ENCODE data around the gene BORCS6.

The BORCS6 gene

DNA sequence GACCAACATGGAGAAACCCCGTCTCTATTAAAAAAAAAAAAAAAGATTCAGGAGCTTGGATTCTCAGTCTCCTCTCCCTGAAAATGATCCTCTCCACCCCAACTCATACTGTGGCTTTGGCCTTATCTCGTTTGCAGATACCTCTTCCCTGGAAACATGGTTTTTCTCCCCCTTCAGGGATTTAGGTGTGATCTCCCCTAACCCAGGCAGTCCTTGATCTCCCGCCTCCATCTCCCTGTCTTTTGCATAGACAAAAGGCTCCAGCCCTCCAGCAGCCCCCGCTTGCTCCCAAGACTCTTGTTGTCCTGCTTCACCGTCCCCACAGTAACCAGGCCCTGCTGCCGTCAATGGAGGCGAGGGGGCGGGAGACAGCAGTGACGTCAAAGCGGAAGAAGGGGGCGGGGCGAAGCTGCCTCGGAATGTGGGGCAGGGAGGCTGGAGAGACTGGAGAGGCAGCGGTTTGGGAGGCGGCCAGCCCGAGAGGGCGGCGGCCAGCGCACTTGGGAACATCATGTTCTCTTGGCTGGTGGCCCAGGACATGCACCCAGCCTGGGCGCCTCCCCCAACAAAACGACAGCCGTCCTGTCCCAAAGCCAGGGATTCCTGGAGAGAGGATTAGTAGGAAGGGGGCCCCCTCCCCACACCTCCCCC lies 35.9 kb downstream of the BORCS6 start:
- peak overlapping the region; percentile 77 for H3K4me3 ChIP-seq (ENCODE audit: low read depth, low read length)
- in situ Hi-C loops (cut with HindIII; ENCODE audit: low pct_ligation_motif_present, low sequenced_read_pairs), result no loop called here
- peaks cover 19% of the 10 kb centered on the region for H3K36me3 ChIP-seq (replicated peaks)
- no peaks in the 10 kb centered on the region for H3K27me3 ChIP-seq (replicated peaks)
- peak; percentile 99 for DNase-seq
- TF ChIP-seq, protein P1, sequence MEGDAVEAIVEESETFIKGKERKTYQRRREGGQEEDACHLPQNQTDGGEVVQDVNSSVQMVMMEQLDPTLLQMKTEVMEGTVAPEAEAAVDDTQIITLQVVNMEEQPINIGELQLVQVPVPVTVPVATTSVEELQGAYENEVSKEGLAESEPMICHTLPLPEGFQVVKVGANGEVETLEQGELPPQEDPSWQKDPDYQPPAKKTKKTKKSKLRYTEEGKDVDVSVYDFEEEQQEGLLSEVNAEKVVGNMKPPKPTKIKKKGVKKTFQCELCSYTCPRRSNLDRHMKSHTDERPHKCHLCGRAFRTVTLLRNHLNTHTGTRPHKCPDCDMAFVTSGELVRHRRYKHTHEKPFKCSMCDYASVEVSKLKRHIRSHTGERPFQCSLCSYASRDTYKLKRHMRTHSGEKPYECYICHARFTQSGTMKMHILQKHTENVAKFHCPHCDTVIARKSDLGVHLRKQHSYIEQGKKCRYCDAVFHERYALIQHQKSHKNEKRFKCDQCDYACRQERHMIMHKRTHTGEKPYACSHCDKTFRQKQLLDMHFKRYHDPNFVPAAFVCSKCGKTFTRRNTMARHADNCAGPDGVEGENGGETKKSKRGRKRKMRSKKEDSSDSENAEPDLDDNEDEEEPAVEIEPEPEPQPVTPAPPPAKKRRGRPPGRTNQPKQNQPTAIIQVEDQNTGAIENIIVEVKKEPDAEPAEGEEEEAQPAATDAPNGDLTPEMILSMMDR (IDR thresholded peaks at IDR 0.05; ENCODE audit: low read depth, low read length, missing control alignments), result no peak
- peak overlapping the region; percentile 99 for H3K27ac ChIP-seq

DNA sequence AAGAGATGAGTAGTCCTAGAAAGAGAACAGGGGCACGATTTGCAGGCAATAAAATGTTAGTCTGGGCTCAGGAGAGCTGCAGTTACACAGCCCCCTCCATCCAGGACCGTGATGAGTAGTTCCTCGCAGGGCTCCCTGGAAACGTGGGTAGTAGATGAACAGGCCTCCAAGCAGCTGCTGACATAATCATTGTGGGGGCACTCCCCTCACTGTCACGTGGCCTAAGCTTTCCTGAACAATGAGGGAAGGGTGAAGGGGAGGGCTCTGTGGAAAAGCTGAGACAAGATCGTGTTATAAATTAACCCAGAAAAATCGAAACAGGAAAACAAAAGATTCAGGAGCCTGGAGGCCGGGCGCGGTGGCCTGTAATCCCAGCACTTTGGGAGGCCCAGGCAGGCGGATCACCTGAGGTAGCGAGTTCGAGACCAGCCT lies 36.4 kb downstream of the BORCS6 start:
- Histone ChIP-seq H3K36me3 (replicated peaks) (peaks cover 23% of the 10 kb centered on the region), H3K27ac (peak overlapping the region; percentile 99), H3K4me3 (ENCODE audit: low read depth, low read length) (peak overlapping the region; percentile 22), H3K27me3 (replicated peaks) (no peaks in the 10 kb centered on the region)
- in situ Hi-C loops (cut with HindIII; ENCODE audit: low pct_ligation_motif_present, low sequenced_read_pairs), result no loop called here
- DNase-seq, result peak; percentile 94
- TF ChIP-seq, protein P1 (IDR thresholded peaks at IDR 0.05; ENCODE audit: low read depth, low read length, missing control alignments), result no peak

DNA sequence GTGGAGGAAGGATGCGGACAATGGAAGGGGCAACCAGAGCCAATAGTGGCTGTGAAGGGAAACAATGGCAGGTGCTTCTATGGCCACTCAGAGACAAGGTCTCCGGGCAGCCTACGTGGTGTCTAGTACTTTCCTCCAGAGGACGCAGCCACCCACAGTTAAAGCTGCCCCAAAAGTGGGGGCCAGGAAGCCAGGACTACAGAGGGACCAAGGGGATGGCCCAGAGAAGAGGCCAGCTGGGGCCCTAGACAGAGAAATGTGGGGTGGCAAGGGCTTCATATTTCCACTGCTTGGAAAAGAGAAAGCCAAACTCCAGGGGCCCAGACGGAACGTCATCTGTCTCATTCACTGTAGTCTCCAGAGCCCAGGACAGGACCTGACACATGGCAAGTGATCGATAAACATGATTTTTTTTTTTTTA lies 36.9 kb downstream of the BORCS6 start:
- no peak for DNase-seq
- H3K4me3 ChIP-seq (ENCODE audit: low read depth, low read length), result no peak overlapping the region
- peak overlapping the region; percentile 99 for H3K27ac ChIP-seq
- in situ Hi-C loops (cut with HindIII; ENCODE audit: low pct_ligation_motif_present, low sequenced_read_pairs), result no loop called here
- H3K36me3 ChIP-seq (replicated peaks), result peaks cover 25% of the 10 kb centered on the region
- H3K27me3 ChIP-seq (replicated peaks), result no peaks in the 10 kb centered on the region
- TF ChIP-seq, protein P1 (IDR thresholded peaks at IDR 0.05; ENCODE audit: low read depth, low read length, missing control alignments), result no peak

DNA sequence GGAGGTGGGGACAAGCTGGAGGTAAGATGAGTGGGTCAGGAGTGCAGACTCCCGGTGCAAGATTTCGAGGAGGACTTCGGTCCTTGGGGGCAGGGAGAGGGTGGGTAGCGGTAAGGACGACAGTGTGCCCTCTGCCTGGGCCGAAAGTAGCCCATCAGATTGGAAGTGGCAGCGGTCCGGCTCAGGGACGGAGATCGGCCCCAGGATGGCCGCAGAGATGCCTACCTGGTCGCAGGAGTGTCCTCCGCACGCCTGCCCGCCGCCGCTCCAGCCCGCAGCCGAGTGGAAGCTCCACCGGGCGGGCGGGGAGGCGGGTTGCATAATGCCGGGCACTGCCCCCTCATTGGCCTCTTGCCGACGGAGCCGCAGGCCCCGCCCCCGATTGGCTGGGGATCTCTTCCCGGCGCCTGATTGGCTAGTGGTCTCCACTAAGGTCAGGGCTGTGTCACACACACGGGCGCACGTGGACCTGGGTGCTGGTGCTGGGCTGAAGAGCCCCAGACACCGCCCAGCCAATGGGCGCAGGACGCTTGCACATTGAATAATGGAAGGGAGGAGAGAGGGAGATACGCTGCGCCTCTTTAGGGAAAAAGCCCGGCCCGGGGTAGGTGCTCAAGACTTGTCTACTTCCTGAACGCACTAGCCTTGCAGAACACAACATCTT lies 37.7 kb downstream of the BORCS6 start, which contains the start of gene PER1:
PER1 (minus strand) TSS at position 293 of the 664 bp plus-strand sequence. CDS start 1,698 bp downstream, outside the sequence.
- in situ Hi-C loops (cut with HindIII; ENCODE audit: low pct_ligation_motif_present, low sequenced_read_pairs), result no loop called here
- peak within 1 kb of the TSS; percentile 99 for H3K27ac ChIP-seq
- DNase-seq, result peak; percentile 95
- H3K36me3 ChIP-seq (replicated peaks), result peaks cover 33% of the 10 kb centered on the region
- peak within 1 kb of the TSS; percentile 99 for H3K4me3 ChIP-seq (ENCODE audit: low read depth, low read length)
- TF ChIP-seq, protein P1 (IDR thresholded peaks at IDR 0.05; ENCODE audit: low read depth, low read length, missing control alignments), result no peak
- no peaks in the 10 kb centered on the region for H3K27me3 ChIP-seq (replicated peaks)

DNA sequence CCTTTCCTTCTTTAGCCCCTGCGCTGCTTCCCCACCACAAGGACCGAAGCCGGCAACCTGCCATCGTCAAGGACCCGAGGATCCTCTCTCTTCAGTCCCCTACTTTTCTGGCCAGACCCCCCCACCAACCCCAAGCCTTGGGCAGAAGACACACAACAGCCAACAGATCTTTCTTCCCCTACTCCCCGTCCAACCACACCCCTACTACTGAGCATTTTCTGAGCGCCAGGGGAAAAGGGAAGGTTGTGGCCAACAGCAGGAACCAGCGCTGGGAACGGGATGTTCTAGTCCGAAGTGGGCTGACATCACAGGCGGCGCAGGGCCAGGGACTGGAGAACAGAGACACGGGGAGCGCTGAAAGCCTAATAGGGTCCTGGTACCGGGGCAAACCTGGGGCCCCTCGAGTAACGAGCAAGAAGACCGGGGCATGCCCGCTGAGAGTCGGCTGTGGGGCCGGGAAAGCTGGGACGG lies 38.3 kb downstream of the BORCS6 start:
- no peak for DNase-seq
- in situ Hi-C loops (cut with HindIII; ENCODE audit: low pct_ligation_motif_present, low sequenced_read_pairs), result no loop called here
- TF ChIP-seq, protein P1 (IDR thresholded peaks at IDR 0.05; ENCODE audit: low read depth, low read length, missing control alignments), result no peak
- H3K4me3 ChIP-seq (ENCODE audit: low read depth, low read length), result peak overlapping the region; percentile 99
- no peaks in the 10 kb centered on the region for H3K27me3 ChIP-seq (replicated peaks)
- peak overlapping the region; percentile 99 for H3K27ac ChIP-seq
- peaks cover 38% of the 10 kb centered on the region for H3K36me3 ChIP-seq (replicated peaks)

Data from brain microvascular endothelial cell (primary cell).